K562 (cell line): Measurements from ENCODE around the gene ZFP64. TPM values are rescaled to one million over a fixed set of nuclear protein-coding genes. Genes with fewer than 3 reads are reported as not detected.

Experiments used
- CHD4 ChIP-seq: fragments of 200-600 bp; sonication (generic); IDR thresholded peaks from 3 replicates; pipeline ENCODE4 v1.6.1; 2012; ENCODE audit warnings: low read depth, mild to moderate bottlenecking, mixed read lengths, low read length, inconsistent platforms; ENCODE audit not compliant: insufficient read depth, insufficient replicate concordance, poor library complexity, severe bottlenecking
- COPS2 ChIP-seq: fragments of 450-650 bp; conservative IDR thresholded peaks from 2 replicates; pipeline ENCODE4 v1.6.1; 2016; ENCODE audit warnings: mild to moderate bottlenecking, moderate library complexity
- CREB1 ChIP-seq, 2 experiments: sonication (generic) in 1 of 2; formaldehyde crosslinking in 1 of 2; IDR thresholded peaks; 2 replicates each; pipeline versions ENCODE4 v1.6.1 to v1.8.0; 2012 to 2022; ENCODE audit warnings: inconsistent platforms in 1 of 2, mild to moderate bottlenecking in 1 of 2, missing genetic modification reagents in 1 of 2, moderate library complexity in 1 of 2
- CXXC5 ChIP-seq: fragments of 250-450 bp; sonication (Bioruptor Pico); IDR thresholded peaks from 2 replicates; pipeline ENCODE4 v1.8.0; 2022; ENCODE audit warnings: inconsistent platforms, mild to moderate bottlenecking, moderate library complexity
- GABPA ChIP-seq: fragments of 200-800 bp; sonication (Bioruptor generic); conservative IDR thresholded peaks from 2 replicates; pipeline ENCODE4 v1.6.1; 2016; ENCODE audit warnings: low read depth, missing genetic modification characterization, missing compliant biosample characterization
- HDAC3 ChIP-seq: fragments of 450-650 bp; IDR thresholded peaks from 2 replicates; pipeline ENCODE4 v1.6.1; 2018; ENCODE audit warnings: borderline replicate concordance, mild to moderate bottlenecking, moderate library complexity; ENCODE audit not compliant: partially characterized antibody
- KLF10 ChIP-seq: fragments of 250-450 bp; sonication (Bioruptor Pico); IDR thresholded peaks from 2 replicates; pipeline ENCODE4 v1.6.1; 2021; ENCODE audit warnings: matching md5 sums
- MCM7 ChIP-seq, 2 experiments: fragments of 450-650 bp; IDR thresholded peaks; 2 replicates each; pipeline ENCODE4 v1.6.1; 2016 to 2018
- MEIS2 ChIP-seq: fragments of 450-650 bp; IDR thresholded peaks from 2 replicates; pipeline ENCODE4 v1.6.1; 2014; ENCODE audit warnings: mild to moderate bottlenecking; ENCODE audit not compliant: partially characterized antibody
- NR3C1 ChIP-seq: sonication (generic); formaldehyde crosslinking; IDR thresholded peaks from 2 replicates; pipeline ENCODE4 v1.8.1; 2022; ENCODE audit warnings: missing genetic modification reagents
- OTX1 ChIP-seq: fragments of 450-650 bp; formaldehyde crosslinking; IDR thresholded peaks from 2 replicates; pipeline ENCODE4 v1.4.0; 2022; ENCODE audit warnings: mild to moderate bottlenecking
- PHF8 ChIP-seq: fragments of 200-600 bp; sonication (generic); IDR thresholded peaks from 2 replicates; pipeline ENCODE4 v1.6.1; 2012; ENCODE audit warnings: mixed run types, mild to moderate bottlenecking, inconsistent platforms, low read length, moderate library complexity, borderline replicate concordance
- RBM15 ChIP-seq: fragments of 200-400 bp; formaldehyde crosslinking; IDR thresholded peaks from 2 replicates; pipeline ENCODE4 v1.6.1; 2018; ENCODE audit warnings: mild to moderate bottlenecking, low read length, moderate library complexity; ENCODE audit not compliant: insufficient read depth
- STAT5B ChIP-seq: fragments of 250-450 bp; sonication (Bioruptor Pico); IDR thresholded peaks from 2 replicates; pipeline ENCODE4 v1.8.0; 2021; ENCODE audit warnings: mild to moderate bottlenecking, inconsistent platforms
- ZBED1 ChIP-seq: IDR thresholded peaks from 2 replicates; pipeline ENCODE4 v1.6.1; 2014
- ZC3H4 ChIP-seq: sonication (generic); formaldehyde crosslinking; IDR thresholded peaks from 2 replicates; pipeline ENCODE4 v1.9.0; 2021; ENCODE audit warnings: missing genetic modification reagents, borderline replicate concordance
- ZNF41 ChIP-seq: fragments of 250-450 bp; sonication (Bioruptor Pico); conservative IDR thresholded peaks from 2 replicates; pipeline ENCODE4 v1.4.0; 2020; ENCODE audit warnings: mild to moderate bottlenecking
- ZNF586 ChIP-seq: fragments of 450-650 bp; formaldehyde crosslinking; conservative IDR thresholded peaks from 2 replicates; pipeline ENCODE4 v1.4.0; 2020; ENCODE audit warnings: mild to moderate bottlenecking, moderate library complexity
- ZNF75A ChIP-seq: fragments of 450-650 bp; formaldehyde crosslinking; IDR thresholded peaks from 2 replicates; pipeline ENCODE4 v1.4.0; 2020; ENCODE audit warnings: mild to moderate bottlenecking
- ZNF785 ChIP-seq: fragments of 250-450 bp; sonication (Bioruptor Pico); IDR thresholded peaks from 2 replicates; pipeline ENCODE4 v1.4.0; 2020; ENCODE audit warnings: mild to moderate bottlenecking
- ZNF830 ChIP-seq: fragments of 250-450 bp; sonication (Bioruptor Pico); IDR thresholded peaks from 2 replicates; pipeline ENCODE4 v1.5.0; 2021; ENCODE audit warnings: mild to moderate bottlenecking
- polyA plus RNA-seq, 8 experiments: library from polyadenylated mRNA; depleted of rRNA in 4 of 8; stranded (reverse) in 5 of 8; unstranded in 3 of 8; fragments of >200 nt; fragmentation: Nextera tagmentation in 2 of 8; fragmentation: Illumina TruSeq in 1 of 8; extraction: Ambion mirVana in 2 of 8; extraction: Trizol in 1 of 8; gene quantifications; 2 replicates each; pipeline versions ENCODE4 v1.2.1 to v1.2.3, GENCODE V29; 2011 to 2014; ENCODE audit warnings: inconsistent platforms in 1 of 8, missing spikeins in 1 of 8
- total RNA-seq, 7 experiments: library from RNA; depleted of rRNA in 6 of 7; stranded (reverse); fragments of >200 nt in 6 of 7; fragmentation: Illumina TruSeq in 2 of 7; extraction: Trizol in 2 of 7; gene quantifications; 2 replicates each; pipeline versions ENCODE4 v1.2.1 to v1.2.3, GENCODE V29; 2011 to 2021; ENCODE audit warnings: low replicate concordance in 1 of 7
- TF ChIP-seq, protein P1 (sequence below): IDR thresholded peaks from 2 replicates; pipeline ENCODE4 v1.6.1; 2012; ENCODE audit warnings: low read depth, low read length, improper control_type of control experiment, borderline replicate concordance
- TF ChIP-seq, protein P2 (sequence below): sonication (generic); formaldehyde crosslinking; IDR thresholded peaks from 2 replicates; pipeline ENCODE4 v1.8.0; 2022; ENCODE audit warnings: mild to moderate bottlenecking, missing genetic modification reagents, borderline replicate concordance
- TF ChIP-seq, protein P3 (sequence below): fragments of 250-450 bp; sonication (Bioruptor Pico); IDR thresholded peaks from 2 replicates; pipeline ENCODE4 v1.5.0; 2020; ENCODE audit warnings: mild to moderate bottlenecking, borderline replicate concordance

Gene ZFP64
- total and polyA plus RNA-seq, 9 of the 15 experiments (the other 6 are each of a cell fraction or from before 2014, with no cell fraction given), result 1.4 to 13.4 (median 7.0) TPM

DNA sequence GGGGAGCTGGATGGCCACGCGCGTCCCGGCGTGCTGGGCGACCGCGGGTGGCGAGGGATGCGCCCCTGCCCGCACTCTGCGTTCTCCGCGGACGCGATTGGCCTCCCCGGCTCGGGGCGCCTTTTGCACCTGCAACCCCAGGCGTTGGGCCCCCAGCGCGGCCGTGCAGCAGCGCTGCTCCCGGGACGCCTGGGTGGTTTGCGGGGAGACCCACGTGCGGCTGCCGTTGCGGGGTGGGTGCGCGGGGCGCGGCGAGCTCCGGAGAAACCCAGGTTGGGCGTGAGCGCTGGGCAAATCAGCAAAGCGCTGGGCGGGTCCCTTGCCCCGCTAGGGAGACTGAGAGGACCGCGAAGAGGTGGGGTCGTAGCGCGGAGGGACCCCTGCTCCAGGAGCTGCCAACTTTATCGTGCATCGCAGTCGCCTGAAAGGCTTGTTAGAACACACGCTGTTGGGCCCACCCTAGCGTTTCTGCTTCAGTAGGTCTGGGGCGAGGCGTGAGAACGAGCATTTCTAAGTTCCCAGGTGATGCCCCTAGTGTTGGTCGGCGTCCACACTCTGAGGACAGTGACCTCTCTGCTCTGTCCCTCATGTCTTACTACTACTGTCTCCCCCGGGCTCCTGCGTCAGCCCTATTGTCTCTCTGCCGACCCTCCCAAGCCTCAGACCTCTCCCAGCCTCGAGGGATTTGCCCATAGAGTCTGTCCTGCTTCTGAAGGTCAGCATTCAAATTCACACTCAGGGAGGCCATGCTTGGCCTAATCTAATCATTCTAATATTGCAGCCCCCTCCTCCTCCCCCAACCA, 538 bp upstream of the ZFP64 start (continued):
- TF ChIP-seq ZNF586 (CRISPR knock-in tag), result no peak
- TF ChIP-seq ZC3H4 (CRISPR knock-in tag), result no peak
- TF ChIP-seq, protein P1, sequence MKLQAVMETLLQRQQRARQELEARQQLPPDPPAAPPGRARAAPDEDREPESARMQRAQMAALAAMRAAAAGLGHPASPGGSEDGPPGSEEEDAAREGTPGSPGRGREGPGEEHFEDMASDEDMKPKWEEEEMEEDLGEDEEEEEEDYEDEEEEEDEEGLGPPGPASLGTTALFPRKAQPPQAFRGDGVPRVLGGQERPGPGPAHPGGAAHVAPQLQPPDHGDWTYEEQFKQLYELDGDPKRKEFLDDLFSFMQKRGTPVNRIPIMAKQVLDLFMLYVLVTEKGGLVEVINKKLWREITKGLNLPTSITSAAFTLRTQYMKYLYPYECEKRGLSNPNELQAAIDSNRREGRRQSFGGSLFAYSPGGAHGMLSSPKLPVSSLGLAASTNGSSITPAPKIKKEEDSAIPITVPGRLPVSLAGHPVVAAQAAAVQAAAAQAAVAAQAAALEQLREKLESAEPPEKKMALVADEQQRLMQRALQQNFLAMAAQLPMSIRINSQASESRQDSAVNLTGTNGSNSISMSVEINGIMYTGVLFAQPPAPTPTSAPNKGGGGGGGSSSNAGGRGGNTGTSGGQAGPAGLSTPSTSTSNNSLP, result no peak
- TF ChIP-seq ZNF830 (CRISPR knock-in tag), result no peak
- TF ChIP-seq STAT5B (CRISPR knock-in tag), result no peak
- TF ChIP-seq CXXC5 (CRISPR knock-in tag), result no peak
- TF ChIP-seq ZBED1, result no peak
- no peak for TF ChIP-seq CREB1 (IDR thresholded peaks at IDR 0.05)
- TF ChIP-seq CREB1 (CRISPR knock-in tag; IDR thresholded peaks at IDR 0.05), result no peak
- peak; percentile 91; the same call in 1 of the 2 replicates for TF ChIP-seq PHF8
- TF ChIP-seq KLF10, result no peak
- TF ChIP-seq COPS2, result no peak
- no peak for TF ChIP-seq HDAC3
- 0 out of 2 replicates have a peak, but pooled peaks have one; percentile 24 for TF ChIP-seq RBM15
- peak; percentile 86 for TF ChIP-seq GABPA (tag)
- no peak for TF ChIP-seq MCM7 (IDR thresholded peaks at IDR 0.05)
- no peak for TF ChIP-seq ZNF75A (CRISPR knock-in tag)
- TF ChIP-seq, protein P2, sequence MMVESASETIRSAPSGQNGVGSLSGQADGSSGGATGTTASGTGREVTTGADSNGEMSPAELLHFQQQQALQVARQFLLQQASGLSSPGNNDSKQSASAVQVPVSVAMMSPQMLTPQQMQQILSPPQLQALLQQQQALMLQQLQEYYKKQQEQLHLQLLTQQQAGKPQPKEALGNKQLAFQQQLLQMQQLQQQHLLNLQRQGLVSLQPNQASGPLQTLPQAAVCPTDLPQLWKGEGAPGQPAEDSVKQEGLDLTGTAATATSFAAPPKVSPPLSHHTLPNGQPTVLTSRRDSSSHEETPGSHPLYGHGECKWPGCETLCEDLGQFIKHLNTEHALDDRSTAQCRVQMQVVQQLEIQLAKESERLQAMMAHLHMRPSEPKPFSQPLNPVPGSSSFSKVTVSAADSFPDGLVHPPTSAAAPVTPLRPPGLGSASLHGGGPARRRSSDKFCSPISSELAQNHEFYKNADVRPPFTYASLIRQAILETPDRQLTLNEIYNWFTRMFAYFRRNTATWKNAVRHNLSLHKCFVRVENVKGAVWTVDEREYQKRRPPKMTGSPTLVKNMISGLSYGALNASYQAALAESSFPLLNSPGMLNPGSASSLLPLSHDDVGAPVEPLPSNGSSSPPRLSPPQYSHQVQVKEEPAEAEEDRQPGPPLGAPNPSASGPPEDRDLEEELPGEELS (CRISPR knock-in tag), result no peak
- TF ChIP-seq CHD4, result no peak
- no peak for TF ChIP-seq ZNF41 (CRISPR knock-in tag)
- TF ChIP-seq ZNF785, result no peak
- TF ChIP-seq NR3C1 (CRISPR knock-in tag), result no peak
- TF ChIP-seq, protein P3, sequence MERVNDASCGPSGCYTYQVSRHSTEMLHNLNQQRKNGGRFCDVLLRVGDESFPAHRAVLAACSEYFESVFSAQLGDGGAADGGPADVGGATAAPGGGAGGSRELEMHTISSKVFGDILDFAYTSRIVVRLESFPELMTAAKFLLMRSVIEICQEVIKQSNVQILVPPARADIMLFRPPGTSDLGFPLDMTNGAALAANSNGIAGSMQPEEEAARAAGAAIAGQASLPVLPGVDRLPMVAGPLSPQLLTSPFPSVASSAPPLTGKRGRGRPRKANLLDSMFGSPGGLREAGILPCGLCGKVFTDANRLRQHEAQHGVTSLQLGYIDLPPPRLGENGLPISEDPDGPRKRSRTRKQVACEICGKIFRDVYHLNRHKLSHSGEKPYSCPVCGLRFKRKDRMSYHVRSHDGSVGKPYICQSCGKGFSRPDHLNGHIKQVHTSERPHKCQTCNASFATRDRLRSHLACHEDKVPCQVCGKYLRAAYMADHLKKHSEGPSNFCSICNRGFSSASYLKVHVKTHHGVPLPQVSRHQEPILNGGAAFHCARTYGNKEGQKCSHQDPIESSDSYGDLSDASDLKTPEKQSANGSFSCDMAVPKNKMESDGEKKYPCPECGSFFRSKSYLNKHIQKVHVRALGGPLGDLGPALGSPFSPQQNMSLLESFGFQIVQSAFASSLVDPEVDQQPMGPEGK (CRISPR knock-in tag), result no peak
- TF ChIP-seq MEIS2, result no peak
- TF ChIP-seq OTX1 (CRISPR knock-in tag), result no peak
